ENCODE data around the gene ABCA5. TPM values are rescaled to one million over a fixed set of nuclear protein-coding genes. Genes with fewer than 3 reads are reported as not detected.

The ABCA5 gene
- total and polyA plus RNA-seq, 2 of the 13 experiments (the other 11 are each of a cell fraction or from before 2014, with no cell fraction given): 9.7 to 10.1 TPM

GRCh38 chr17:69325518-69326376 lies 1.2 kb downstream of the ABCA5 start (continued):
- TF ChIP-seq, protein P1, sequence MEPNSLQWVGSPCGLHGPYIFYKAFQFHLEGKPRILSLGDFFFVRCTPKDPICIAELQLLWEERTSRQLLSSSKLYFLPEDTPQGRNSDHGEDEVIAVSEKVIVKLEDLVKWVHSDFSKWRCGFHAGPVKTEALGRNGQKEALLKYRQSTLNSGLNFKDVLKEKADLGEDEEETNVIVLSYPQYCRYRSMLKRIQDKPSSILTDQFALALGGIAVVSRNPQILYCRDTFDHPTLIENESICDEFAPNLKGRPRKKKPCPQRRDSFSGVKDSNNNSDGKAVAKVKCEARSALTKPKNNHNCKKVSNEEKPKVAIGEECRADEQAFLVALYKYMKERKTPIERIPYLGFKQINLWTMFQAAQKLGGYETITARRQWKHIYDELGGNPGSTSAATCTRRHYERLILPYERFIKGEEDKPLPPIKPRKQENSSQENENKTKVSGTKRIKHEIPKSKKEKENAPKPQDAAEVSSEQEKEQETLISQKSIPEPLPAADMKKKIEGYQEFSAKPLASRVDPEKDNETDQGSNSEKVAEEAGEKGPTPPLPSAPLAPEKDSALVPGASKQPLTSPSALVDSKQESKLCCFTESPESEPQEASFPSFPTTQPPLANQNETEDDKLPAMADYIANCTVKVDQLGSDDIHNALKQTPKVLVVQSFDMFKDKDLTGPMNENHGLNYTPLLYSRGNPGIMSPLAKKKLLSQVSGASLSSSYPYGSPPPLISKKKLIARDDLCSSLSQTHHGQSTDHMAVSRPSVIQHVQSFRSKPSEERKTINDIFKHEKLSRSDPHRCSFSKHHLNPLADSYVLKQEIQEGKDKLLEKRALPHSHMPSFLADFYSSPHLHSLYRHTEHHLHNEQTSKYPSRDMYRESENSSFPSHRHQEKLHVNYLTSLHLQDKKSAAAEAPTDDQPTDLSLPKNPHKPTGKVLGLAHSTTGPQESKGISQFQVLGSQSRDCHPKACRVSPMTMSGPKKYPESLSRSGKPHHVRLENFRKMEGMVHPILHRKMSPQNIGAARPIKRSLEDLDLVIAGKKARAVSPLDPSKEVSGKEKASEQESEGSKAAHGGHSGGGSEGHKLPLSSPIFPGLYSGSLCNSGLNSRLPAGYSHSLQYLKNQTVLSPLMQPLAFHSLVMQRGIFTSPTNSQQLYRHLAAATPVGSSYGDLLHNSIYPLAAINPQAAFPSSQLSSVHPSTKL (CRISPR knock-in tag; IDR thresholded peaks at IDR 0.05): peak; percentile 77; the same call in 1 of the 2 replicates
- peak; percentile 62; the same call in 1 of the 2 replicates for TF ChIP-seq ZFP36L1 (CRISPR knock-in tag; IDR thresholded peaks at IDR 0.05)
- TF ChIP-seq HOMEZ (CRISPR knock-in tag; IDR thresholded peaks at IDR 0.05; ENCODE audit: low read depth): no peak
- peak; percentile 58; the same call in 1 of the 2 replicates for TF ChIP-seq SKIL (CRISPR knock-in tag; IDR thresholded peaks at IDR 0.05; ENCODE audit: borderline replicate concordance)
- 0 out of 2 replicates have a peak, but pooled peaks have one; percentile 11 for TF ChIP-seq KAT8 (CRISPR knock-in tag; IDR thresholded peaks at IDR 0.05)
- 0 out of 2 replicates have a peak, but pooled peaks have one; percentile 3 for TF ChIP-seq ZNF292 (CRISPR knock-in tag; IDR thresholded peaks at IDR 0.05; ENCODE audit: borderline replicate concordance, low read depth)
- TF ChIP-seq KDM3A (CRISPR knock-in tag; IDR thresholded peaks at IDR 0.05; ENCODE audit: low read depth): 0 out of 2 replicates have a peak, but pooled peaks have one; percentile 31
- no peak for TF ChIP-seq IKZF4 (CRISPR knock-in tag; IDR thresholded peaks at IDR 0.05; ENCODE audit: borderline replicate concordance, low read depth, not compliant biosample characterization)
- peak; percentile 93 for TF ChIP-seq HNF4A (CRISPR knock-in tag; IDR thresholded peaks at IDR 0.05)
- no peak for TF ChIP-seq ZNF143 (CRISPR knock-in tag; IDR thresholded peaks at IDR 0.05)
- no peak for TF ChIP-seq XBP1 (CRISPR knock-in tag; IDR thresholded peaks at IDR 0.05)
- TF ChIP-seq ZBTB7B (CRISPR knock-in tag; IDR thresholded peaks at IDR 0.05): peak; percentile 63; the same call in 1 of the 2 replicates
- TF ChIP-seq CREM (IDR thresholded peaks at IDR 0.05): 0 out of 2 replicates have a peak, but pooled peaks have one; percentile 18
- no peak for TF ChIP-seq CREM (CRISPR knock-in tag; IDR thresholded peaks at IDR 0.05)
- peak; percentile 60; the same call in 1 of the 2 replicates for TF ChIP-seq RCOR2 (CRISPR knock-in tag; IDR thresholded peaks at IDR 0.05)
- TF ChIP-seq USF2 (IDR thresholded peaks at IDR 0.05; ENCODE audit: low read depth, low read length): no peak
- TF ChIP-seq USF2 (CRISPR knock-in tag; IDR thresholded peaks at IDR 0.05; ENCODE audit: borderline replicate concordance): no peak
- TF ChIP-seq ZNF562 (CRISPR knock-in tag; IDR thresholded peaks at IDR 0.05; ENCODE audit: borderline replicate concordance): no peak
